Lung (tissue), 12 donors: ENCODE measurements around the gene CRYM. TPM values are rescaled to one million over a fixed set of nuclear protein-coding genes. Genes with fewer than 3 reads are reported as not detected.

Experiments
- ATAC-seq: fragments of 200-7000 bp; cut with Tn5 transposase; one replicate; pipeline ENCODE4 v1.9.1; 2020; ENCODE audit warnings: moderate number of reproducible peaks; ENCODE audit not compliant: insufficient read depth, low FRiP score
- DNase-seq, 3 donors: peaks; one replicate each; pipeline ENCODE4 v3.0.0-alpha.2; 2013 to 2017
- H3K27ac ChIP-seq, 2 donors: one replicate each; pipeline ENCODE4 v1.5.1; 2013; ENCODE audit warnings: mild to moderate bottlenecking in 2 of 2, moderate library complexity in 2 of 2, control low read depth in 1 of 2, inconsistent platforms in 1 of 2, low read depth in 1 of 2, low read length in 1 of 2
- H3K27me3 ChIP-seq, 3 donors: one replicate each; pipeline ENCODE4 v1.5.1; 2013; ENCODE audit warnings: low read length in 2 of 3; ENCODE audit not compliant: control insufficient read depth in 3 of 3, insufficient read depth in 3 of 3
- H3K36me3 ChIP-seq, 4 donors: one replicate each; pipeline ENCODE4 v1.5.1; 2013; ENCODE audit warnings: low read length in 4 of 4, mild to moderate bottlenecking in 1 of 4, moderate library complexity in 1 of 4; ENCODE audit not compliant: control insufficient read depth in 4 of 4, insufficient read depth in 4 of 4
- H3K4me1 ChIP-seq, 5 donors: one replicate each; pipeline ENCODE4 v1.5.1; 2013; ENCODE audit warnings: low read length in 5 of 5, mild to moderate bottlenecking in 2 of 5, moderate library complexity in 1 of 5; ENCODE audit not compliant: control insufficient read depth in 5 of 5, insufficient read depth in 5 of 5
- H3K4me3 ChIP-seq: one replicate; pipeline ENCODE4 v1.5.1; 2013; ENCODE audit warnings: mild to moderate bottlenecking, control low read depth, moderate library complexity
- H3K9ac ChIP-seq, 2 donors: one replicate each; pipeline ENCODE4 v1.5.1; 2013; ENCODE audit warnings: low read length in 2 of 2, control low read depth in 1 of 2; ENCODE audit not compliant: insufficient read depth in 1 of 2
- H3K9me3 ChIP-seq, 4 donors: one replicate each; pipeline ENCODE4 v1.5.1; 2013; ENCODE audit warnings: low read length in 3 of 4, mild to moderate bottlenecking in 1 of 4, moderate library complexity in 1 of 4; ENCODE audit not compliant: control insufficient read depth in 4 of 4, insufficient read depth in 3 of 4
- WGBS, 2 donors: extraction: QIAGEN DNeasy Blood & Tissue Kit; methylation state at CpG; one replicate each; pipeline ENCODE4 v1.1.7; 2013; 5-methylcytosine and 5-hydroxymethylcytosine counted together
- polyA plus RNA-seq, 2 donors: library from polyadenylated mRNA; stranded (reverse); fragments of 200-250 nt; gene quantifications; one replicate each; pipeline ENCODE4 v1.2.1, GENCODE V29; 2013
- total RNA-seq, 2 donors: library from RNA; depleted of rRNA in 1 of 2; stranded (reverse); fragments of >200 nt in 1 of 2; gene quantifications; one replicate each; pipeline ENCODE4 v1.2.1, GENCODE V29; 2014 to 2021
- TF ChIP-seq, protein P1 (sequence below): IDR thresholded peaks from 2 replicates; pipeline ENCODE4 v1.5.1; 2012; ENCODE audit warnings: mild to moderate bottlenecking; ENCODE audit errors: control extremely low read depth, extremely low read depth
- donor health status: control.
- donor health status: control.
- donor health status: Bipolar disorder and iron deficiency.
- donor health status: healthy.
- donor health status: DM: yes; HTN: yes; CAD: no.

The CRYM gene
- total and polyA plus RNA-seq, 4 donors = 5.4 to 11.9 (median 9.3) TPM

DNA sequence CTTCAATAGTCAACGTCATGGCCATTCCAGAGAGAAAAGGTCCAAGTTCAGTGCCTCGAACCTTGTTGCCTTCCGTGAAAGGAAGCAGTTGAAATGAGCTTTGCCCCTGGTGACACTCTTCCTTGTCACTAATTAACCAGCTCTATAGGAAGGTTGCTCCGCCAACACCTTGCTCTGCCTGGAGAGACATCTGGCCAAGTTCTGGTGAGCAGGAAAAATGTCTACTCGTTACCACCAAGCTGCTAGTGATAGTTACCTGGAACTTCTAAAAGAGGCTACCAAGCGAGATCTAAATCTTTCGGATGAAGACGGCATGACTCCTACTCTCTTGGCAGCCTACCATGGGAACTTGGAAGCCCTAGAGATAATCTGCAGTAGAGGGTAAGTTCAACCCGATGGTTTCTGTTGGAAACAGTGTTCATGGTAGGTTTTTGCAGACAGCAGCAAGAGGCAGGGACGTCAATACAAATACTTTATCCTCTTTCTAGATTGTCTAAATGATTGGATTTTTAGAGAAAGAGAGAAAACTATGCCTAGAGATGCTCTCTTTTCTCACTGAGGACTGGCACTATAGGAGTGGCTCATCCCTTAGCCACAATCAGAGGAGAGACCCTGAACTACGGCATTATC, 44.5 kb downstream of the CRYM start, which contains the start of gene ANKS4B:
Gene ANKS4B, plus strand, starts transcription at position 179 of the 630 bp plus-strand sequence. Its CDS starts 39 bp downstream, at position 218.
- ATAC-seq (no peak), DNase-seq (no peak)
- H3K4me3 ChIP-seq = no peak within 1 kb of the TSS
- H3K36me3 ChIP-seq = no peaks in the 10 kb centered on the region
- 87 to 91% methylated on average over 11 of the region's 11 CpGs for WGBS, 2 donors
- no peaks in the 10 kb centered on the region for H3K27me3 ChIP-seq
- no peak within 1 kb of the TSS for H3K9ac ChIP-seq
- no peaks in the 10 kb centered on the region for H3K9me3 ChIP-seq
- H3K27ac ChIP-seq = no peak within 1 kb of the TSS
- H3K4me1 ChIP-seq = no peaks in the 10 kb centered on the region
- TF ChIP-seq, protein P1, sequence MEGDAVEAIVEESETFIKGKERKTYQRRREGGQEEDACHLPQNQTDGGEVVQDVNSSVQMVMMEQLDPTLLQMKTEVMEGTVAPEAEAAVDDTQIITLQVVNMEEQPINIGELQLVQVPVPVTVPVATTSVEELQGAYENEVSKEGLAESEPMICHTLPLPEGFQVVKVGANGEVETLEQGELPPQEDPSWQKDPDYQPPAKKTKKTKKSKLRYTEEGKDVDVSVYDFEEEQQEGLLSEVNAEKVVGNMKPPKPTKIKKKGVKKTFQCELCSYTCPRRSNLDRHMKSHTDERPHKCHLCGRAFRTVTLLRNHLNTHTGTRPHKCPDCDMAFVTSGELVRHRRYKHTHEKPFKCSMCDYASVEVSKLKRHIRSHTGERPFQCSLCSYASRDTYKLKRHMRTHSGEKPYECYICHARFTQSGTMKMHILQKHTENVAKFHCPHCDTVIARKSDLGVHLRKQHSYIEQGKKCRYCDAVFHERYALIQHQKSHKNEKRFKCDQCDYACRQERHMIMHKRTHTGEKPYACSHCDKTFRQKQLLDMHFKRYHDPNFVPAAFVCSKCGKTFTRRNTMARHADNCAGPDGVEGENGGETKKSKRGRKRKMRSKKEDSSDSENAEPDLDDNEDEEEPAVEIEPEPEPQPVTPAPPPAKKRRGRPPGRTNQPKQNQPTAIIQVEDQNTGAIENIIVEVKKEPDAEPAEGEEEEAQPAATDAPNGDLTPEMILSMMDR = no peak

DNA sequence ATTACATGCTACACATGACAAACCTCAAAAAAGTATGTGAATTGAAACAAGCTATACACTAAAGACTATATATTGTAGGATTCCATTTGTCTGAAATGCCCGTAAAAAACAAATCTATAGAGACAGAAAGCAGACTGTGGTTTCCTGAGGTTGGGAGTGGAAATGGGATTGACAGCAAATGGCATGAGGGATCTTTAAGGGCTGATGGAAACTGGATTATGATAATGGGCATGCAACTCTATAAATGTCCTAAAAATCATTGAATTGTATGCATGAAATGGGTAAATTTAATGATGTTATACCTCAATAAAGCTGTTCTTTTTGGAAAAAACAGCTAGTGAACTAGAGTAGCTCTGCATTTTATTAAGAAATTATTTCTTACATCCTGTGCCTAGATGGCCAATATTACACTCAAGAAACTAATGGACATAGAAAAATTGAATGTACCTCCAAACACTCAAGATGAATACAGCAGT, 45.0 kb downstream of the CRYM start:
- Histone ChIP-seq H3K27me3 (no peaks in the 10 kb centered on the region), H3K9me3 (no peaks in the 10 kb centered on the region), H3K9ac (no peak overlapping the region), H3K27ac (no peak overlapping the region), H3K4me3 (no peak overlapping the region), H3K36me3 (no peaks in the 10 kb centered on the region), H3K4me1 (no peaks in the 10 kb centered on the region)
- WGBS, 2 donors = 90 to 98% methylated on average over 1 of the region's 1 CpG
- TF ChIP-seq, protein P1 = no peak
- no peak for ATAC-seq
- DNase-seq = no peak

DNA sequence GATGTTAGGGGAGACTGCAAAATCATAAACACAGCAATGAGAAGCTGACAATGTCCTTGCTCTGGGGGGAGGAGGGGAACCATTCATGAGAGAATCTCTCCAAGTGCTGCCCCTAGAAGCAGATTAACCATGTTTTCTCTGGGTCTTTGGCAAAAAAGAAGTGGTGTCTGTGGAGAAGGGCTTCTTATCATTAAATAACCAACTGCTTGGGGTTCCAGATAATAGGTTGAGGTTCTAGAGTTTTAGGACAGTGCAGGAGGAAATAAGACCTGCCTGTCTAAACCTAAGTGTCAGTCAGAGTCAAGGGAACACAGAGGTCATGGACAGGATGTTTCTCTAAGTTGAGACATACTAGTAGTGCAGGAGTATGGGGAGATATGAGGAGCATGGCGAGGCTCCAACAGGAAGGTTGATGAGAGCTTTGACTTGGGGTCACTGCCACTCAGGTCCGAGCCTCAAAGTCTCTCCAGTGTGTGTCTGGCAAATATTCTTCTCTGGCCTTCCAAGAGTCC, 49.7 kb downstream of the CRYM start:
- 53 to 75% methylated on average over 1 to 2 of the region's 2 CpGs for WGBS, 2 donors
- no peak for DNase-seq
- no peaks in the 10 kb centered on the region for H3K27me3 ChIP-seq

More for the DNA sequence above, 49.7 kb downstream of the CRYM start:
- Histone ChIP-seq H3K4me3 (no peak overlapping the region), H3K4me1 (no peaks in the 10 kb centered on the region), H3K9ac (no peak overlapping the region), H3K9me3 (no peaks in the 10 kb centered on the region), H3K27ac (no peak overlapping the region), H3K36me3 (no peaks in the 10 kb centered on the region)
- no peak for ATAC-seq
- TF ChIP-seq, protein P1 = no peak
